Measurements from ENCODE around the gene LSAMP.

Gene LSAMP

DNA sequence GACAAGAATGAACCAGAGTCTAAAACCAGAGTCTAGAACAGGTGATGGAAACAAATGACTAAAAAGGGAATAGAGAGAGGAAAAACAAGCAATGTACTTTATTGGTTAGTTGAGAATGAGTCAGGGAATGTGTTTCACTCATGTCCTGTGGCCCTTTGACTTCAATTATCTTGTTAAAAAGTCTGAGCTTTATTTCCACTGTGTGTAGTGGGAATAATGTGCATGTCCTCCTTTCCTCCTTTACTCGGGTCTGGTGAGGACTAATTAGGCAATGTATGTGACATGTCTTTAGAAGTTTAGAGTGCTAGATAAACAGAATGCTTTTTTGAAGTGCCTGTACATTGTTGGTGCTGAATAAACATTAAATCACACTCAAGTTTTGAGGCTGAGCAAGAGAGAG, 21.3 kb downstream of the LSAMP start:
- TF ChIP-seq, protein P1, sequence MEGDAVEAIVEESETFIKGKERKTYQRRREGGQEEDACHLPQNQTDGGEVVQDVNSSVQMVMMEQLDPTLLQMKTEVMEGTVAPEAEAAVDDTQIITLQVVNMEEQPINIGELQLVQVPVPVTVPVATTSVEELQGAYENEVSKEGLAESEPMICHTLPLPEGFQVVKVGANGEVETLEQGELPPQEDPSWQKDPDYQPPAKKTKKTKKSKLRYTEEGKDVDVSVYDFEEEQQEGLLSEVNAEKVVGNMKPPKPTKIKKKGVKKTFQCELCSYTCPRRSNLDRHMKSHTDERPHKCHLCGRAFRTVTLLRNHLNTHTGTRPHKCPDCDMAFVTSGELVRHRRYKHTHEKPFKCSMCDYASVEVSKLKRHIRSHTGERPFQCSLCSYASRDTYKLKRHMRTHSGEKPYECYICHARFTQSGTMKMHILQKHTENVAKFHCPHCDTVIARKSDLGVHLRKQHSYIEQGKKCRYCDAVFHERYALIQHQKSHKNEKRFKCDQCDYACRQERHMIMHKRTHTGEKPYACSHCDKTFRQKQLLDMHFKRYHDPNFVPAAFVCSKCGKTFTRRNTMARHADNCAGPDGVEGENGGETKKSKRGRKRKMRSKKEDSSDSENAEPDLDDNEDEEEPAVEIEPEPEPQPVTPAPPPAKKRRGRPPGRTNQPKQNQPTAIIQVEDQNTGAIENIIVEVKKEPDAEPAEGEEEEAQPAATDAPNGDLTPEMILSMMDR (IDR thresholded peaks at IDR 0.05; ENCODE audit: low read depth, low read length, missing control alignments) = no peak
- DNase-seq (ENCODE audit: low read depth) = no peak
- in situ Hi-C loops (cut with HindIII; ENCODE audit: low sequenced_read_pairs) = no loop called here
- no peak overlapping the region for H3K4me3 ChIP-seq (ENCODE audit: low read depth, low read length)

DNA sequence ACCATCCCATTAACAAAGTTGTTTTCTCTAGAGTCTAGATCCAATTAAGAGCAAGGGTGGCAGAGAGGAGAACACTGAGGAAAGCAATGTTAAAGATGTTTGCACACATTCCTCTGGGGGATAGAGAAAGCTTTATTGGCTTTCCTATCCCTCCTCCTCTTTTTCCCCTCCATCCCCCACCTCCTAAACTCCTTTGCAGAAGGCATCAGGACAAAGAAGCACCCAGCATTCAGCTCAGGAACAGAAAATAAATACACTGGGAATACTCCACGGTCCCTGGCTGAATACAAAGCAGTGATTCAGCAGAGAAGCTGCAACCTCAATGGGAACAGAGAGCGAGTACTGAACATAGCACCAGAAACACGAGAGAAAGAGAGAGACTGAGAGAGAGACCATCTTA, 21.9 kb downstream of the LSAMP start:
- H3K4me3 ChIP-seq (ENCODE audit: low read depth, low read length) = no peak overlapping the region
- no peak for DNase-seq (ENCODE audit: low read depth)
- in situ Hi-C loops (cut with HindIII; ENCODE audit: low sequenced_read_pairs) = no loop called here
- TF ChIP-seq, protein P1 (IDR thresholded peaks at IDR 0.05; ENCODE audit: low read depth, low read length, missing control alignments) = no peak

DNA sequence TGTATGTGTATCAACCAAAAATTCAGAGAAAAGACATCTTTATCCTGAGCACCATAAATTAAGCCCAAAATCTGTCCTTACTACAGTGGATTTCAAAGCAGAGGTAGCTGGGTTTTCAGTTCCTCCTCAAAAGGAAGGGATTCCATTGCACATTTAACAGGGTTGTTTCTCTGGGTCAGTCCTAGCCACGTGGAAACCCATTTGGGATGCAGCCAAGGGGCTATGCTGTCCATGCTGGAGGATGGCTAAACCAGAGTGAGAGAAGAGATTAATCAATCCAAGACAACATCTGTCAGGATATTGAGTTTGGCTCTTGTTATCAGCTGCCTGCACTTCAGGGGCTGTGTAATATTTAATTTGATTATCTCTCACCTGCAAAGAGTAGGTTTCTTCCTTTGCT, 28.1 kb downstream of the LSAMP start:
- DNase-seq (ENCODE audit: low read depth) = no peak

DNA sequence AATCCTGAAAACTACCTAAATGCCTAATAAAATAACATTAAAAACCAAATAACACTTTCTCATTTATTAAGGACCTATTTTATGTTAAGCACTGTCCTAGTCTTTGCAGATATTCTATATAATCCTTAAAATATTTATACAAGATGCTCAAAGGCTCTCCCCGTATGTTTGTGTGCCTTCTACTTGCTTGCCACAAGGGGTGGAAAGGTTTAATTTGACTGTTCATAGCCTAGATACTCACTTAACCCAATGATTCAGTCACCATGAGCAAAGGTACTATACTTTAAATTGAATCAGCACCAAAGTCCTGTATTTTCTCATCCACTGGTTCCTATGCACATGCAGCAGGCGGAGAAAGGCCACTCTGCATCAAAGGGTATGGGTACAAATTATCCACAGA, 32.0 kb downstream of the LSAMP start:
- H3K4me3 ChIP-seq (ENCODE audit: low read depth, low read length) = no peak overlapping the region
- in situ Hi-C loops (cut with HindIII; ENCODE audit: low sequenced_read_pairs) = no loop called here
- TF ChIP-seq, protein P1 (IDR thresholded peaks at IDR 0.05; ENCODE audit: low read depth, low read length, missing control alignments) = no peak
- DNase-seq (ENCODE audit: low read depth) = no peak

More for the DNA sequence above, 28.1 kb downstream of the LSAMP start:
- no peak overlapping the region for H3K4me3 ChIP-seq (ENCODE audit: low read depth, low read length)
- in situ Hi-C loops (cut with HindIII; ENCODE audit: low sequenced_read_pairs) = no loop called here
- TF ChIP-seq, protein P1 (IDR thresholded peaks at IDR 0.05; ENCODE audit: low read depth, low read length, missing control alignments) = no peak

DNA sequence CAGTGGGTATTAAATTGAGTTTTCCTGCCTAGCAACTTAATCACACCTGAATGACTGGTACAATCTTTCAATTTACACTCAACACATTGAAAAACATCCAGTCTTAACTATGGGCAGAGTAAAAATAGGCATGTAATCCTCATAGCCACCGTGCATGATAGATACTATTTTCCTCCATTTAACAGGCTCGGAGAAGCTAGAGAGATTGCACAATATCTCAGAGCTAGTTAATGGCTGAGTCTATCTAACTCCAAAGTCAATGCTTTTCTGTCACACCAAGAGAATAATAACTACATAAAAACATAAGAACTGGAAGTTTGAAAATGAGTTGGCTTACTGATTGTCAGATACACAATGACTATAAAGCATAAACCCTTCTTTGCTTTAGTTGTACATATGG, 36.8 kb downstream of the LSAMP start:
- DNase-seq (ENCODE audit: low read depth) = no peak
- TF ChIP-seq, protein P1 (IDR thresholded peaks at IDR 0.05; ENCODE audit: low read depth, low read length, missing control alignments) = no peak
- H3K4me3 ChIP-seq (ENCODE audit: low read depth, low read length) = no peak overlapping the region
- in situ Hi-C loops (cut with HindIII; ENCODE audit: low sequenced_read_pairs) = no loop called here

DNA sequence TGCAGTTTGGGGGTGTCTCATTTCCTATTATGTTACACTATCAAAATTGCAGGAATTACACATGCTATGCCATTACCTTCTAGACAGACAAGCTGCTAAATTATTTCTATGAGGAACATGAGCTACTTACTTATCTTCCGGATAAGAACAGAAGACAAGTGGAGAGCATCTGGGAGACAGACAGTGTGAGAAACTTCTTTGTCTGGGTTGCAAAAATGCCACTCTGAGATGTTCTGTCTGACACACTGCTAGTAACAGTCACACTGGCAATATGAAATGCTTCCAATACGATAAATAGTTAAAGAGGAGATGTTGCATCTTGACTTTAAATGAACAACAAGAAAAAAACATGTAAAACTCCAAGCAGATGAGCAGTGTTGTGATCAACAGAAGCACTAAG, 40.1 kb downstream of the LSAMP start:
- DNase-seq (ENCODE audit: low read depth) = no peak
- TF ChIP-seq, protein P1 (IDR thresholded peaks at IDR 0.05; ENCODE audit: low read depth, low read length, missing control alignments) = no peak
- H3K4me3 ChIP-seq (ENCODE audit: low read depth, low read length) = no peak overlapping the region
- in situ Hi-C loops (cut with HindIII; ENCODE audit: low sequenced_read_pairs) = no loop called here

DNA sequence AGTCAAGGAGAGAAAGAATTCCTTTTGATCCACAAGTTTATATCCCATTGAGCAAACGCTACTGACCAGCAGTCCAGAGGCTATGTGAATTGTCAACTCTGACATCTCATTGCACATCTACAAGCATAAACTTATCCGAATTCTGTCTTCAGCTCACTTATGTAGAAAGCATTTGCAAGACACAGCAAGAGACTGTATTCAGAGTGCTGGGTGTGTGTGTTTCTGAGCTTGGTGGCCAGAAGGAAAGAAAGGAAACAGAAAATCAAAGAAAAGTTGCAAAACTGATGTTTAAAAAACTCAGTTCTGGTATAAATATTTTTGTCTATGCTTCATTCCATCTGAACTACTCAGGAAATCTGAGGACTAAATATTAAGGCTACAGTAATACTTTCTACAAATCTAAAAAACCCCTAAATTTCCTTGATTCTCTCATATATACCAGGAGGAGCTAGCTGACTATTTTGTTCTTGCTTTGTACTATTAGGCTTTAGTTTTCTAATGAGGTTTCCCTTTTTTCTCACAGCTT, 45.5 kb downstream of the LSAMP start:
- TF ChIP-seq, protein P1 (IDR thresholded peaks at IDR 0.05; ENCODE audit: low read depth, low read length, missing control alignments) = no peak
- H3K4me3 ChIP-seq (ENCODE audit: low read depth, low read length) = no peak overlapping the region
- in situ Hi-C loops (cut with HindIII; ENCODE audit: low sequenced_read_pairs) = no loop called here
- no peak for DNase-seq (ENCODE audit: low read depth)
